ENCODE data around the gene SLX4IP. TPM values are rescaled to one million over a fixed set of nuclear protein-coding genes. Genes with fewer than 3 reads are reported as not detected.
A peak's percentile ranks its signal among the peaks of the same experiment; 100 is the strongest.

Gene SLX4IP
- total and polyA plus RNA-seq, 2 of the 13 experiments (the other 11 are each of a cell fraction or from before 2014, with no cell fraction given): 3.6 to 7.3 TPM

- no peak for TF ChIP-seq STAT6 (CRISPR knock-in tag; IDR thresholded peaks at IDR 0.05; ENCODE audit: borderline replicate concordance)
- peak; percentile 48; the same call in 1 of the 2 replicates for TF ChIP-seq NR2C2 (CRISPR knock-in tag; IDR thresholded peaks at IDR 0.05; ENCODE audit: borderline replicate concordance)
- TF ChIP-seq CSRNP2 (CRISPR knock-in tag; conservative IDR thresholded peaks at IDR 0.05; ENCODE audit: low read depth): no peak
- no peak for TF ChIP-seq HOXA5 (CRISPR knock-in tag; IDR thresholded peaks at IDR 0.05)
- TF ChIP-seq ZMYM2 (CRISPR knock-in tag; IDR thresholded peaks at IDR 0.05): peak; percentile 94; the same call in 1 of the 2 replicates
- TF ChIP-seq PBX3 (CRISPR knock-in tag; IDR thresholded peaks at IDR 0.05; ENCODE audit: borderline replicate concordance): peak; percentile 36; the same call in 1 of the 2 replicates
- no peak for TF ChIP-seq NONO (IDR thresholded peaks at IDR 0.05)
- TF ChIP-seq NONO (CRISPR knock-in tag; conservative IDR thresholded peaks at IDR 0.05): no peak
- TF ChIP-seq ZNF644 (CRISPR knock-in tag; IDR thresholded peaks at IDR 0.05; ENCODE audit: low read depth): peak; percentile 62; the same call in 1 of the 2 replicates
- no peak for TF ChIP-seq GFI1 (CRISPR knock-in tag; IDR thresholded peaks at IDR 0.05; ENCODE audit: borderline replicate concordance)
- TF ChIP-seq EZH2 (conservative IDR thresholded peaks at IDR 0.05; ENCODE audit: low read depth, low read length): no peak
- TF ChIP-seq ZNF224 (CRISPR knock-in tag; IDR thresholded peaks at IDR 0.05): no peak
- TF ChIP-seq PAF1 (CRISPR knock-in tag; IDR thresholded peaks at IDR 0.05): no peak
- no peak for TF ChIP-seq ZNF547 (CRISPR knock-in tag; IDR thresholded peaks at IDR 0.05)
- no peak for TF ChIP-seq ZNF773 (CRISPR knock-in tag; IDR thresholded peaks at IDR 0.05; ENCODE audit: borderline replicate concordance)
- no peak for TF ChIP-seq ZEB1 (IDR thresholded peaks at IDR 0.05; ENCODE audit: insufficient replicate concordance, low read depth)
- TF ChIP-seq NBN (conservative IDR thresholded peaks at IDR 0.05): no peak
- no peak for TF ChIP-seq ZNF883 (CRISPR knock-in tag; IDR thresholded peaks at IDR 0.05; ENCODE audit: not compliant biosample characterization)
- no peak for TF ChIP-seq STAT5B (CRISPR knock-in tag; IDR thresholded peaks at IDR 0.05)
- TF ChIP-seq REST (IDR thresholded peaks at IDR 0.05; ENCODE audit: borderline replicate concordance in 1 of 2, low read depth in 1 of 2, low read length in 2 of 2): 0 out of 4 replicates have a peak, but pooled peaks of 1 of the 2 experiments have one; percentile 13
- TF ChIP-seq ZNF124 (CRISPR knock-in tag; IDR thresholded peaks at IDR 0.05): no peak
- no peak for TF ChIP-seq ARHGAP35 (CRISPR knock-in tag; IDR thresholded peaks at IDR 0.05; ENCODE audit: borderline replicate concordance)
- TF ChIP-seq JARID2 (CRISPR knock-in tag; IDR thresholded peaks at IDR 0.05; ENCODE audit: insufficient replicate concordance): no peak
Measured at GRCh38 chr20:10463622-10464021, 28.5 kb downstream of the SLX4IP start (continued).
